Measurements from ENCODE around the gene CCDC54.
"Not testable (repeated sequence)": the region's sequence is repeated elsewhere in the genome, so short reads cannot be mapped to it uniquely, and the experiment has no call there.

The CCDC54 gene

GRCh38 chr3:107377151-107377550 lies at the start of gene CCDC54:
CCDC54 (plus strand) TSS chr3:107377439; CDS start chr3:107377588, 149 bp downstream.
- no peak for DNase-seq

GRCh38 chr3:107328069-107328468 lies 49.2 kb upstream of the CCDC54 start:
- DNase-seq: no peak

GRCh38 chr3:107329088-107329487 lies 48.2 kb upstream of the CCDC54 start:
- DNase-seq: no peak

- not testable (repeated sequence) for DNase-seq
These were observed 37.5 kb upstream of the CCDC54 start for GRCh38 chr3:107339690-107340089.

GRCh38 chr3:107344722-107345121 lies 32.5 kb upstream of the CCDC54 start:
- DNase-seq: no peak

- DNase-seq: peak; percentile 22
These were observed 31.3 kb upstream of the CCDC54 start for GRCh38 chr3:107345822-107346405.

- DNase-seq: no peak
These were observed 30.7 kb upstream of the CCDC54 start for GRCh38 chr3:107346564-107346963.

- no peak for DNase-seq
These were observed 29.5 kb upstream of the CCDC54 start for GRCh38 chr3:107347751-107348150.

GRCh38 chr3:107356706-107357105 lies 20.5 kb upstream of the CCDC54 start:
- DNase-seq: no peak

- no peak for DNase-seq
These were observed 15.6 kb upstream of the CCDC54 start for GRCh38 chr3:107361633-107362032.

GRCh38 chr3:107365051-107365450 lies 12.2 kb upstream of the CCDC54 start:
- DNase-seq: no peak

GRCh38 chr3:107366766-107367165 lies 10.5 kb upstream of the CCDC54 start:
- no peak for DNase-seq

GRCh38 chr3:107367353-107367752 lies 9.9 kb upstream of the CCDC54 start:
- no peak for DNase-seq

- no peak for DNase-seq
These were observed 8.4 kb upstream of the CCDC54 start for GRCh38 chr3:107368654-107369398.

- no peak for DNase-seq
These were observed 7.4 kb upstream of the CCDC54 start for GRCh38 chr3:107369791-107370190.

- DNase-seq: no peak
These were observed 6.3 kb upstream of the CCDC54 start for GRCh38 chr3:107370907-107371306.

GRCh38 chr3:107372506-107372905 lies 4.7 kb upstream of the CCDC54 start:
- DNase-seq: no peak

- DNase-seq: no peak
These were observed 3.3 kb upstream of the CCDC54 start for GRCh38 chr3:107373896-107374295.

GRCh38 chr3:107375682-107376081 lies 1.6 kb upstream of the CCDC54 start:
- no peak for DNase-seq

- no peak for DNase-seq
These were observed 5.4 kb downstream of the CCDC54 start for GRCh38 chr3:107382631-107383030.

GRCh38 chr3:107384428-107384827 lies 7.2 kb downstream of the CCDC54 start:
- no peak for DNase-seq

GRCh38 chr3:107384907-107385306 lies 7.7 kb downstream of the CCDC54 start:
- DNase-seq: no peak

GRCh38 chr3:107387555-107387954 lies 10.3 kb downstream of the CCDC54 start:
- no peak for DNase-seq

- no peak for DNase-seq
These were observed 15.4 kb downstream of the CCDC54 start for GRCh38 chr3:107392549-107393165.
